ENCODE results near the gene MPPED1.

MPPED1 gene

DNA sequence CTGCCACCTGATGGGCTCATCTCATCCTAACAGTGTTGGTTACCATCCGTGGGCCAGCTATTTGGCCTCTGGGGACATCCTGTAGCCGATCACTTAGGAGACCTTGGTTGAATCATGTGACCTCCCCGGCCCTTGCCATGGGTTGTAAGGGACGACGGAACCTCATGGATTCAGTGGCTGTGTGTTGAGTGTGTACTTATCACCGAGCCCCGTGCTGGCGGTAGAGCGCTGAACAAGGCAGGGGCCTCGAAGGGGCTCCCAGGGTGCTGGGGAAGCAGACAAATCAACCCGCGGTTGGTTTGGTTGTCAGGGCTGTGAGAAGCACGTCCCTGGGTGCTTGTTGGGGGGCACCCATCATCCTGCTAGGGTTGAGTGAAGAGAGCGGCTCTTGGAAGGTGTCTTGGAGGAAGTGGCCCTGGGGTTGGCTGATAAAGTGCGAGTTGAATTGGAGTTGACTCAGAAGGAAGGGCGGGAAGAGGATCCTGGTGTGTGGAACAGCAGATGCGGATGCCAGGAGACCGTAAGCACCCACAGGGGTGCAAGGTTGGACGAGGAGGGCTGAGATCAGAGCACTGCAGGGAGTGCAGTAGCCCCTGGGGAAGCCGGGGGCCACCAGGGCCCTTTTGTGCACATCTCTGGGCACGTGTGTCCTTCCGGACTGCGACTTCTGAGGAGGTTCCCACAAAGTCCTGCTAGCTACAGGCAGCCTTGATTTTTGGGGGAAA is 53.6 kb downstream of the MPPED1 start:
- no peak for DNase-seq (ENCODE audit: insufficient read length, low spot score)
- no peak for FAIRE-seq
- no peak for TF ChIP-seq CTCF (IDR thresholded peaks at IDR 0.05; ENCODE audit: insufficient read depth, missing control alignments)

- no peak for TF ChIP-seq CTCF (IDR thresholded peaks at IDR 0.05; ENCODE audit: insufficient read depth, missing control alignments)
- FAIRE-seq = no peak
- DNase-seq (ENCODE audit: insufficient read length, low spot score) = no peak
Observed at GRCh38 chr22:43466710-43467109, 54.9 kb downstream of the MPPED1 start.

DNA sequence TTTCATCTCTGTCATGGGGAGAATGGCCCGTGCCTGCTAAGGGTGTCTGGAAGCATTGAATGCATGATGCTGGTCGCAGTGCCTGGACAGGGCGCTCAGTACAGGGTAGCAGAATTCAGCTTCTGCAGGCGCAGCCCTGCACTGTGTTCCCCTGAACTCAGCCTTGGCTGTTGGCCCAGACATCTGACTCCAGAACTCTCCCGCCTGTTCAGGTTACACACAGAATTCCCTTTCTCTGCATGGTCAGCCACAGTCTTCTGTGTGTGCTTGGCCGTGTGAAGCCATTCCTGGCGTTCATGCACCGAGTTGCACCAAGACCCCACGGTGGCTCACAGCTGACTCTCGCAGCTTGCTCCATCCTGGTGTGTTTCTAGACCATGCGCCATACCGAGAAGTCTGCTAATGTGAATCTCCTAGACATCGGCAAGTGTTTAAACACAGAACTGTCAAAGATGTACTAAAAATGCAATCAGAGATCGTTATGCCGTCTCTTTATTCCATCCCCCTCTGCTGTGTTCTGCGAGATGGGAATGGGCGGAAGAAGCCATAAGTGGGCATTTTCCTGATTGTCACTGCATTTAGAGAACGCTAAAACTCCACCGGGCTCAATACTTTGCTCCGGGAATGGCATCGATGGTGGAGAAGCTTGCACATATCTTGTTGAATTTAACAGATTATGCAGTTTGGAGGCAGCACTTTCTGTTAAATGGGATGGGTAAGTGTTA is 55.6 kb downstream of the MPPED1 start:
- DNase-seq (ENCODE audit: insufficient read length, low spot score) (no peak), FAIRE-seq (no peak)
- no peak for TF ChIP-seq CTCF (IDR thresholded peaks at IDR 0.05; ENCODE audit: insufficient read depth, missing control alignments)

DNA sequence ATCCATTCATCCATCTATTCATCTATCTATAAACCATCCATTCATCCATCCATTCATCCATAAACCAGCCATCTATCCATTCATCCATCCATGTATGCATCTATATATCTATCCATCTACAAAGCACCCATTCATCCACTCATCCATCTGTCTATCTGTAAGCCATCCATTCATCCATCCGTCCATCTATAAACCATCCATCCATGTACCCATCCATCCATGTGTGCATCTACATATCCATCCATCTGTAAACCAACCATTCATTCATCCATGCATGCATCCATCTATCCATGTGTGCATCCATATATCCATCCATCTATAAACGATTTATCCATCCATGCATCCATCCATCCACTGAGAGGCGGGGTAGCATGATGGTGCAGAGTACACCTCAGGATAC is 58.4 kb downstream of the MPPED1 start:
- no peak for FAIRE-seq
- no peak for TF ChIP-seq CTCF (IDR thresholded peaks at IDR 0.05; ENCODE audit: insufficient read depth, missing control alignments)
- DNase-seq (ENCODE audit: insufficient read length, low spot score) = no peak

GRCh38 chr22:43470941-43471585 is 59.2 kb downstream of the MPPED1 start:
- FAIRE-seq (no peak), DNase-seq (ENCODE audit: insufficient read length, low spot score) (no peak)
- TF ChIP-seq CTCF (IDR thresholded peaks at IDR 0.05; ENCODE audit: insufficient read depth, missing control alignments) = no peak

- DNase-seq (ENCODE audit: insufficient read length, low spot score) (no peak), FAIRE-seq (no peak)
- TF ChIP-seq CTCF (IDR thresholded peaks at IDR 0.05; ENCODE audit: insufficient read depth, missing control alignments) = no peak
Observed at GRCh38 chr22:43471606-43472135, 59.9 kb downstream of the MPPED1 start.

All from D721Med (cell line).